GM06990 (cell line): Measurements from ENCODE around the gene ZNF804A.

ENCODE experiments used
- DNase-seq: peaks from one replicate; pipeline ENCODE4 v3.0.0-alpha.2; 2011; ENCODE audit not compliant: insufficient read length; ENCODE audit errors: extremely low read depth
- H3K27me3 ChIP-seq: replicated peaks from 2 replicates; pipeline ENCODE4 v1.6.0; 2011; ENCODE audit warnings: low read length; ENCODE audit not compliant: control insufficient read depth, insufficient read depth
- H3K36me3 ChIP-seq: 2 replicates; pipeline ENCODE4 v1.5.1; 2011; ENCODE audit warnings: low read length; ENCODE audit not compliant: control insufficient read depth, insufficient read depth
- H3K4me3 ChIP-seq: replicated peaks from 2 replicates; pipeline ENCODE4 v1.5.1; 2011; ENCODE audit warnings: low read depth, mild to moderate bottlenecking, control low read depth, low read length
- CTCF ChIP-seq: IDR thresholded peaks from 2 replicates; pipeline ENCODE4 v1.5.1; 2011; ENCODE audit warnings: low read length, control low read depth, mild to moderate bottlenecking, inconsistent platforms; ENCODE audit not compliant: insufficient read depth, poor library complexity, severe bottlenecking

The ZNF804A gene

DNA sequence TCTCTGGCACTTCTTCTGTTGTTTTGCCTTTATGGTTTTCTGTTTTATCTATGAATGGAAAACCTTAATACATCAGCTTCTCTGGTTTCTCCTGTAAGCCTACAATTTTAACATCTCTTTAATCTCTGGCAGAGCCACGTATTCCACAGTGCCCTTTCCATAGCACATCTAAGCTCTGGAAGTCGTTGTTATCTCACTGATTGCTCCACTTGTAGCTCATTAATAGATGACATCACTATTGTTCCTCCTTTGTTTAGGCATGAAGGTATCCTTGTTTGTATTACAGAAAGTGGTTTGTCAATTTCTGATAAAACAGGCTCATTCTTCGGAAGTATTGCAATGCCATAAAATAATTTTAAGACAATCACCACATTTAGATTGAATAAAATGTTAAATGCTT lies 185.2 kb downstream of the ZNF804A start:
- DNase-seq: no peak

DNA sequence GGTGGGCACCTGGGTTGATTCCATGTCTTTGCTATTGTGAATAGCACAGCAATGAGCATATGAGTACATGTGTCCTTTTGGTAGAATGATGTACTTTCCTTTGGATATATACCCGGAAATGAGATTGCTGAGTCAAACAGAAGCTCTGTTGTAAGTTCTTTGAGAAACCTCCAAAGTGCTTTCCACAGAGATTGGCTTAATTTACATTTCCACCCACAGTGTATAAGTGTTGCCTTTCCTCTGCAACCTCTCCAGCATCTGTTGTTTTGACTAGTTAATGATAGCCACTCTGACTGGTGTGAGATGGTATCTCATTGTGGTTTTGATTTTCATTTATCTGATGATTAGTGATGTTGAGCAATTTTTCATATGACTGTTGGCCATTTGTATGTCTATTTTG lies 194.8 kb downstream of the ZNF804A start:
- DNase-seq: no peak
- H3K36me3 ChIP-seq: no peaks in the 10 kb centered on the region
- TF ChIP-seq CTCF: no peak
- no peaks in the 10 kb centered on the region for H3K27me3 ChIP-seq
- H3K4me3 ChIP-seq: no peak overlapping the region

More for the DNA sequence above, 185.2 kb downstream of the ZNF804A start:
- Histone ChIP-seq H3K4me3 (no peak overlapping the region), H3K27me3 (no peaks in the 10 kb centered on the region), H3K36me3 (no peaks in the 10 kb centered on the region)
- TF ChIP-seq CTCF: no peak

GRCh38 chr2:184799379-184799778 lies 201.1 kb downstream of the ZNF804A start:
- no peaks in the 10 kb centered on the region for H3K27me3 ChIP-seq
- no peaks in the 10 kb centered on the region for H3K36me3 ChIP-seq
- no peak for DNase-seq
- H3K4me3 ChIP-seq: no peak overlapping the region
- no peak for TF ChIP-seq CTCF

DNA sequence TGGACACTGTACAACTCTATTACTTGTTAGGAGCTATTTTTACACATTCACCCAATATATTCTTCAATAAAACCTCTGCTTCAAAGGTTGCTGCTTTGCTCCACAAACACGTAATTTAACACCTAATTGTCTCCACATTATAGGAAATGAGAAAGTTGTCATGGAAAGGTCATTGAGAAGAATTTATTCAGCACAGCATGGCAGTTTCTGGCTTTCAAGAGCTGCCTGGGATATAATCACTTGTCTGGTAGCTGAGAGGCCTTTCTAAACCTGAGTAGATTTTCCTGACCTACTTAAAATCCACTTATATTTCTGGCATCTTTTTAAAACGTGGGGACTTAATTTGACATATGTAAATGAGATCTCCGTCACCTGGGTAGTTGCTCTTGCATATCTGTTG lies 216.1 kb downstream of the ZNF804A start:
- no peak for TF ChIP-seq CTCF
- no peak for DNase-seq
- H3K36me3 ChIP-seq: no peaks in the 10 kb centered on the region
- H3K4me3 ChIP-seq: no peak overlapping the region
- no peaks in the 10 kb centered on the region for H3K27me3 ChIP-seq

DNA sequence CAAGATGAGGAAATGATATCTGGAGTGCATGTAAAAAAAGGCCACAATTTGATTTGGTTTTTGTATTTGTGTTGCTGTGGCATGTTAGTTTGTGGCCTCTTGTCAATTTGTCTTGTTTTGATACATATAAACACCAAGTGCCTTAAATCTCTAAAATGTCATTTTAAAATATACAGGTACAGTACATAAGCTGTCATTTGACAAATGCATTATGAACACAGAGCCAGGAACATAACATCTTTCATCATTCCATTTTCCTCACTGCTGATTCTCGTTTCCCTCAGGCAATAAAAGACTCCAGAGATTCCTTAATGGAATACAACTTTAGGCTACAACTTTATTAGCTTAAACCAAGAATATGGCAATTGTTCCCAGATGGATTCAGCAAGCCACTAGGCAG lies 217.5 kb downstream of the ZNF804A start:
- no peak overlapping the region for H3K4me3 ChIP-seq
- H3K27me3 ChIP-seq: no peaks in the 10 kb centered on the region
- no peak for TF ChIP-seq CTCF
- H3K36me3 ChIP-seq: no peaks in the 10 kb centered on the region
- no peak for DNase-seq

GRCh38 chr2:184824597-184824996 lies 226.3 kb downstream of the ZNF804A start:
- Histone ChIP-seq H3K4me3 (no peak overlapping the region), H3K36me3 (no peaks in the 10 kb centered on the region), H3K27me3 (no peaks in the 10 kb centered on the region)
- no peak for TF ChIP-seq CTCF
- DNase-seq: no peak
